ENCODE data around the gene LRRC26. TPM values are rescaled to one million over a fixed set of nuclear protein-coding genes. Genes with fewer than 3 reads are reported as not detected.

Gene LRRC26
- total RNA-seq, 1 experiment from 2014 or later = 2.1 TPM

GRCh38 chr9:137168904-137169856, 671 bp downstream of the LRRC26 start (continued):
- TF ChIP-seq ZNF512 (CRISPR knock-in tag; IDR thresholded peaks at IDR 0.05; ENCODE audit: borderline replicate concordance) (no peak), KAT7 (CRISPR knock-in tag; IDR thresholded peaks at IDR 0.05; ENCODE audit: borderline replicate concordance) (peak; percentile 95), CREB1 (CRISPR knock-in tag; IDR thresholded peaks at IDR 0.05) (no peak), ZNF416 (CRISPR knock-in tag; IDR thresholded peaks at IDR 0.05) (no peak), ZBTB21 (CRISPR knock-in tag; IDR thresholded peaks at IDR 0.05; ENCODE audit: borderline replicate concordance) (peak; percentile 62; the same call in 1 of the 2 replicates), SMAD4 (CRISPR knock-in tag; IDR thresholded peaks at IDR 0.05) (no peak), NR1H2 (CRISPR knock-in tag; IDR thresholded peaks at IDR 0.05) (no peak), GABPB1 (CRISPR knock-in tag; IDR thresholded peaks at IDR 0.05) (no peak), MLX (CRISPR knock-in tag; IDR thresholded peaks at IDR 0.05) (no peak), IRF1 (CRISPR knock-in tag; IDR thresholded peaks at IDR 0.05) (peak; percentile 75), PRDM15 (CRISPR knock-in tag; IDR thresholded peaks at IDR 0.05) (peak; percentile 7; the same call in 1 of the 2 replicates), ZNF423 (CRISPR knock-in tag; IDR thresholded peaks at IDR 0.05) (no peak), NFYB (CRISPR knock-in tag; conservative IDR thresholded peaks at IDR 0.05; ENCODE audit: low read depth) (no peak), FOXP1 (CRISPR knock-in tag; IDR thresholded peaks at IDR 0.05; ENCODE audit: borderline replicate concordance) (peak; percentile 59; the same call in 1 of the 2 replicates), OVOL2 (CRISPR knock-in tag; IDR thresholded peaks at IDR 0.05; ENCODE audit: borderline replicate concordance) (no peak), RELA (CRISPR knock-in tag; IDR thresholded peaks at IDR 0.05; ENCODE audit: borderline replicate concordance) (0 out of 2 replicates have a peak, but pooled peaks have one; percentile 62)
- TF ChIP-seq, protein P1, sequence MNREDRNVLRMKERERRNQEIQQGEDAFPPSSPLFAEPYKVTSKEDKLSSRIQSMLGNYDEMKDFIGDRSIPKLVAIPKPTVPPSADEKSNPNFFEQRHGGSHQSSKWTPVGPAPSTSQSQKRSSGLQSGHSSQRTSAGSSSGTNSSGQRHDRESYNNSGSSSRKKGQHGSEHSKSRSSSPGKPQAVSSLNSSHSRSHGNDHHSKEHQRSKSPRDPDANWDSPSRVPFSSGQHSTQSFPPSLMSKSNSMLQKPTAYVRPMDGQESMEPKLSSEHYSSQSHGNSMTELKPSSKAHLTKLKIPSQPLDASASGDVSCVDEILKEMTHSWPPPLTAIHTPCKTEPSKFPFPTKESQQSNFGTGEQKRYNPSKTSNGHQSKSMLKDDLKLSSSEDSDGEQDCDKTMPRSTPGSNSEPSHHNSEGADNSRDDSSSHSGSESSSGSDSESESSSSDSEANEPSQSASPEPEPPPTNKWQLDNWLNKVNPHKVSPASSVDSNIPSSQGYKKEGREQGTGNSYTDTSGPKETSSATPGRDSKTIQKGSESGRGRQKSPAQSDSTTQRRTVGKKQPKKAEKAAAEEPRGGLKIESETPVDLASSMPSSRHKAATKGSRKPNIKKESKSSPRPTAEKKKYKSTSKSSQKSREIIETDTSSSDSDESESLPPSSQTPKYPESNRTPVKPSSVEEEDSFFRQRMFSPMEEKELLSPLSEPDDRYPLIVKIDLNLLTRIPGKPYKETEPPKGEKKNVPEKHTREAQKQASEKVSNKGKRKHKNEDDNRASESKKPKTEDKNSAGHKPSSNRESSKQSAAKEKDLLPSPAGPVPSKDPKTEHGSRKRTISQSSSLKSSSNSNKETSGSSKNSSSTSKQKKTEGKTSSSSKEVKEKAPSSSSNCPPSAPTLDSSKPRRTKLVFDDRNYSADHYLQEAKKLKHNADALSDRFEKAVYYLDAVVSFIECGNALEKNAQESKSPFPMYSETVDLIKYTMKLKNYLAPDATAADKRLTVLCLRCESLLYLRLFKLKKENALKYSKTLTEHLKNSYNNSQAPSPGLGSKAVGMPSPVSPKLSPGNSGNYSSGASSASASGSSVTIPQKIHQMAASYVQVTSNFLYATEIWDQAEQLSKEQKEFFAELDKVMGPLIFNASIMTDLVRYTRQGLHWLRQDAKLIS (CRISPR knock-in tag; IDR thresholded peaks at IDR 0.05; ENCODE audit: borderline replicate concordance) = no peak
- TF ChIP-seq, protein P2, sequence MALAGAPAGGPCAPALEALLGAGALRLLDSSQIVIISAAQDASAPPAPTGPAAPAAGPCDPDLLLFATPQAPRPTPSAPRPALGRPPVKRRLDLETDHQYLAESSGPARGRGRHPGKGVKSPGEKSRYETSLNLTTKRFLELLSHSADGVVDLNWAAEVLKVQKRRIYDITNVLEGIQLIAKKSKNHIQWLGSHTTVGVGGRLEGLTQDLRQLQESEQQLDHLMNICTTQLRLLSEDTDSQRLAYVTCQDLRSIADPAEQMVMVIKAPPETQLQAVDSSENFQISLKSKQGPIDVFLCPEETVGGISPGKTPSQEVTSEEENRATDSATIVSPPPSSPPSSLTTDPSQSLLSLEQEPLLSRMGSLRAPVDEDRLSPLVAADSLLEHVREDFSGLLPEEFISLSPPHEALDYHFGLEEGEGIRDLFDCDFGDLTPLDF (CRISPR knock-in tag; IDR thresholded peaks at IDR 0.05) = no peak
- TF ChIP-seq, protein P3, sequence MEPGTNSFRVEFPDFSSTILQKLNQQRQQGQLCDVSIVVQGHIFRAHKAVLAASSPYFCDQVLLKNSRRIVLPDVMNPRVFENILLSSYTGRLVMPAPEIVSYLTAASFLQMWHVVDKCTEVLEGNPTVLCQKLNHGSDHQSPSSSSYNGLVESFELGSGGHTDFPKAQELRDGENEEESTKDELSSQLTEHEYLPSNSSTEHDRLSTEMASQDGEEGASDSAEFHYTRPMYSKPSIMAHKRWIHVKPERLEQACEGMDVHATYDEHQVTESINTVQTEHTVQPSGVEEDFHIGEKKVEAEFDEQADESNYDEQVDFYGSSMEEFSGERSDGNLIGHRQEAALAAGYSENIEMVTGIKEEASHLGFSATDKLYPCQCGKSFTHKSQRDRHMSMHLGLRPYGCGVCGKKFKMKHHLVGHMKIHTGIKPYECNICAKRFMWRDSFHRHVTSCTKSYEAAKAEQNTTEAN (CRISPR knock-in tag; IDR thresholded peaks at IDR 0.05) = no peak
- TF ChIP-seq, protein P4, sequence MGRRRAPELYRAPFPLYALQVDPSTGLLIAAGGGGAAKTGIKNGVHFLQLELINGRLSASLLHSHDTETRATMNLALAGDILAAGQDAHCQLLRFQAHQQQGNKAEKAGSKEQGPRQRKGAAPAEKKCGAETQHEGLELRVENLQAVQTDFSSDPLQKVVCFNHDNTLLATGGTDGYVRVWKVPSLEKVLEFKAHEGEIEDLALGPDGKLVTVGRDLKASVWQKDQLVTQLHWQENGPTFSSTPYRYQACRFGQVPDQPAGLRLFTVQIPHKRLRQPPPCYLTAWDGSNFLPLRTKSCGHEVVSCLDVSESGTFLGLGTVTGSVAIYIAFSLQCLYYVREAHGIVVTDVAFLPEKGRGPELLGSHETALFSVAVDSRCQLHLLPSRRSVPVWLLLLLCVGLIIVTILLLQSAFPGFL (CRISPR knock-in tag; IDR thresholded peaks at IDR 0.05; ENCODE audit: borderline replicate concordance) = no peak
- TF ChIP-seq, protein P5, sequence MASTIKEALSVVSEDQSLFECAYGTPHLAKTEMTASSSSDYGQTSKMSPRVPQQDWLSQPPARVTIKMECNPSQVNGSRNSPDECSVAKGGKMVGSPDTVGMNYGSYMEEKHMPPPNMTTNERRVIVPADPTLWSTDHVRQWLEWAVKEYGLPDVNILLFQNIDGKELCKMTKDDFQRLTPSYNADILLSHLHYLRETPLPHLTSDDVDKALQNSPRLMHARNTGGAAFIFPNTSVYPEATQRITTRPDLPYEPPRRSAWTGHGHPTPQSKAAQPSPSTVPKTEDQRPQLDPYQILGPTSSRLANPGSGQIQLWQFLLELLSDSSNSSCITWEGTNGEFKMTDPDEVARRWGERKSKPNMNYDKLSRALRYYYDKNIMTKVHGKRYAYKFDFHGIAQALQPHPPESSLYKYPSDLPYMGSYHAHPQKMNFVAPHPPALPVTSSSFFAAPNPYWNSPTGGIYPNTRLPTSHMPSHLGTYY (CRISPR knock-in tag; IDR thresholded peaks at IDR 0.05) = no peak
